Endodermal cell (in vitro differentiated cells): ENCODE results near the gene MEIOB. TPM values are rescaled to one million over a fixed set of nuclear protein-coding genes. Genes with fewer than 3 reads are reported as not detected.

Experiments
- DNase-seq: peaks from one replicate; pipeline ENCODE4 v3.0.0-alpha.2; 2017
- H3K27ac ChIP-seq: 2 replicates; pipeline ENCODE4 v1.5.1; 2013; ENCODE audit warnings: mild to moderate bottlenecking, low read depth, low read length, moderate library complexity
- H3K27me3 ChIP-seq: 2 replicates; pipeline ENCODE4 v1.6.1; 2013; ENCODE audit warnings: mild to moderate bottlenecking, low read length, moderate library complexity; ENCODE audit not compliant: insufficient read depth, control insufficient read depth, poor library complexity, severe bottlenecking
- H3K36me3 ChIP-seq: 2 replicates; pipeline ENCODE4 v1.7.0; 2013; ENCODE audit warnings: mild to moderate bottlenecking, low read length, moderate library complexity; ENCODE audit not compliant: control insufficient read depth, insufficient read depth
- H3K4me1 ChIP-seq: one replicate; pipeline ENCODE4 v1.7.0; 2013; ENCODE audit warnings: low read length; ENCODE audit not compliant: control insufficient read depth, insufficient read depth
- H3K4me3 ChIP-seq: 2 replicates; pipeline ENCODE4 v1.5.1; 2013; ENCODE audit warnings: mild to moderate bottlenecking, low read length, moderate library complexity
- H3K9ac ChIP-seq: 2 replicates; pipeline ENCODE4 v1.6.1; 2013; ENCODE audit warnings: mild to moderate bottlenecking, low read length, moderate library complexity; ENCODE audit not compliant: poor library complexity, severe bottlenecking; ENCODE audit errors: extremely low read depth
- H3K9me3 ChIP-seq: 2 replicates; pipeline ENCODE4 v1.6.1; 2013; ENCODE audit warnings: mild to moderate bottlenecking, low read length, moderate library complexity; ENCODE audit not compliant: control insufficient read depth
- H3K27ac Mint-ChIP-seq: 2 replicates; pipeline ENCODE4 v1.8.0; 2020; ENCODE audit warnings: mixed read lengths
- H3K27me3 Mint-ChIP-seq: 2 replicates; pipeline ENCODE4 v1.8.0; 2021; ENCODE audit warnings: mild to moderate bottlenecking, mixed read lengths; ENCODE audit not compliant: insufficient read depth
- H3K36me3 Mint-ChIP-seq: 2 replicates; pipeline ENCODE4 v1.8.0; 2020; ENCODE audit warnings: low read depth, mixed read lengths
- H3K4me1 Mint-ChIP-seq: 2 replicates; pipeline ENCODE4 v1.8.0; 2020; ENCODE audit warnings: mixed read lengths
- H3K4me3 Mint-ChIP-seq: 2 replicates; pipeline ENCODE4 v1.8.0; 2020; ENCODE audit warnings: mild to moderate bottlenecking, moderate library complexity, mixed read lengths
- H3K9me3 Mint-ChIP-seq: 2 replicates; pipeline ENCODE4 v1.8.0; 2020; ENCODE audit warnings: mild to moderate bottlenecking, mixed read lengths
- CTCF ChIP-seq: fragments of 200-600 bp; sonication (generic); conservative IDR thresholded peaks from 2 replicates; pipeline ENCODE4 v1.5.0; 2021; ENCODE audit warnings: antibody characterized with exemption, mild to moderate bottlenecking
- WGBS, 2 experiments: methylation state at CpG; one replicate each; pipeline versions ENCODE4 v1.1.5 to v1.1.7; 2013; ENCODE audit warnings: missing lambda C conversion rate in 2 of 2, mixed read lengths in 1 of 2; ENCODE audit not compliant: insufficient coverage in 1 of 2, insufficient read length in 1 of 2; 5-methylcytosine and 5-hydroxymethylcytosine counted together
- total RNA-seq, 2 donors: library from RNA; stranded (reverse); fragmentation: NEBNext Ultra II Directional in 1 of 2; extraction: Animal tissue kit (Norgen Biotek cat#: 25700) in 1 of 2; gene quantifications; 2 replicates in 1 of 2; 3 replicates in 1 of 2; pipeline ENCODE4 v1.2.1, GENCODE V29; 2021

MEIOB gene
- total RNA-seq, 2 donors from 2014 or later: not detected

GRCh38 chr16:1912215-1912543 lies 40.2 kb upstream of the MEIOB start:
- DNase-seq: no peak
- no peak for TF ChIP-seq CTCF
- H3K4me1 ChIP-seq: no peaks in the 10 kb centered on the region
- peaks cover 2% of the 10 kb centered on the region for H3K4me1 Mint-ChIP-seq
- WGBS, 2 experiments: 89 to 100% methylated on average over 2 to 17 of the region's 17 CpGs
- no peak overlapping the region for H3K27ac Mint-ChIP-seq
- H3K36me3 Mint-ChIP-seq: no peaks in the 10 kb centered on the region
- no peaks in the 10 kb centered on the region for H3K9me3 Mint-ChIP-seq
- no peak overlapping the region for H3K4me3 ChIP-seq
- peaks cover 30% of the 10 kb centered on the region for H3K27me3 Mint-ChIP-seq
- H3K36me3 ChIP-seq: no peaks in the 10 kb centered on the region
- H3K9ac ChIP-seq: no peak overlapping the region
- H3K27ac ChIP-seq: no peak overlapping the region
- no peak overlapping the region for H3K4me3 Mint-ChIP-seq
- H3K27me3 ChIP-seq: peaks cover 37% of the 10 kb centered on the region
- no peaks in the 10 kb centered on the region for H3K9me3 ChIP-seq

- Mint-ChIP-seq H3K4me3 (no peak overlapping the region), H3K27ac (no peak overlapping the region), H3K27me3 (peaks cover 24% of the 10 kb centered on the region), H3K36me3 (no peaks in the 10 kb centered on the region), H3K4me1 (no peaks in the 10 kb centered on the region), H3K9me3 (no peaks in the 10 kb centered on the region)
- no peak overlapping the region for H3K9ac ChIP-seq
- no peak overlapping the region for H3K4me3 ChIP-seq
- H3K27me3 ChIP-seq: peaks cover 32% of the 10 kb centered on the region
- no peaks in the 10 kb centered on the region for H3K9me3 ChIP-seq
- WGBS, 2 experiments: 94 to 95% methylated on average over 36 to 59 of the region's 59 CpGs
- H3K36me3 ChIP-seq: no peaks in the 10 kb centered on the region
- H3K27ac ChIP-seq: no peak overlapping the region
- TF ChIP-seq CTCF: no peak
- DNase-seq: no peak
- no peaks in the 10 kb centered on the region for H3K4me1 ChIP-seq
Measured at GRCh38 chr16:1911467-1912214, 39.7 kb upstream of the MEIOB start.

- H3K36me3 ChIP-seq: no peaks in the 10 kb centered on the region
- no peaks in the 10 kb centered on the region for H3K4me1 ChIP-seq
- Mint-ChIP-seq H3K4me3 (no peak overlapping the region), H3K27ac (no peak overlapping the region), H3K9me3 (no peaks in the 10 kb centered on the region), H3K36me3 (no peaks in the 10 kb centered on the region), H3K27me3 (peaks cover 10% of the 10 kb centered on the region), H3K4me1 (no peaks in the 10 kb centered on the region)
- no peak for DNase-seq
- WGBS, 2 experiments: 89 to 98% methylated on average over 14 to 18 of the region's 18 CpGs
- H3K27me3 ChIP-seq: peaks cover 12% of the 10 kb centered on the region
- H3K27ac ChIP-seq: no peak overlapping the region
- no peak overlapping the region for H3K4me3 ChIP-seq
- no peak overlapping the region for H3K9ac ChIP-seq
- no peaks in the 10 kb centered on the region for H3K9me3 ChIP-seq
- no peak for TF ChIP-seq CTCF
Measured at GRCh38 chr16:1909561-1910231, 37.7 kb upstream of the MEIOB start.
